Activated CD4-positive, alpha-beta memory T cell treated with anti-CD3 and anti-CD28 coated beads for 36 hours (primary cell): Measurements from ENCODE around the gene MCF2L. TPM values are rescaled to one million over a fixed set of nuclear protein-coding genes. Genes with fewer than 3 reads are reported as not detected.

Experiments used
- CTCF ChIA-PET: fragments of 350-600 bp; sonication (Branson Sonifier 250); formaldehyde crosslinking; loops from one replicate; lab custom pipeline; 2021; ENCODE audit warnings: antibody characterized with exemption, inconsistent platforms; lab: Charles Lee
- POLR2A ChIA-PET: fragments of 350-600 bp; sonication (Branson Sonifier 250); formaldehyde crosslinking; loops from one replicate; lab custom pipeline; 2021; ENCODE audit warnings: antibody characterized with exemption; lab: Charles Lee
- DNase-seq: peaks from one replicate; pipeline ENCODE4 v3.0.0-alpha.2; 2020
- H3K27ac Mint-ChIP-seq: one replicate; pipeline ENCODE4 v1.8.0; 2021; ENCODE audit warnings: mixed read lengths
- H3K27me3 Mint-ChIP-seq: one replicate; pipeline ENCODE4 v1.8.0; 2021; ENCODE audit warnings: mixed read lengths
- H3K36me3 Mint-ChIP-seq: one replicate; pipeline ENCODE4 v1.8.0; 2021; ENCODE audit warnings: mixed read lengths
- H3K4me1 Mint-ChIP-seq: one replicate; pipeline ENCODE4 v1.8.0; 2021; ENCODE audit warnings: low read depth, mixed read lengths
- H3K4me3 Mint-ChIP-seq: one replicate; pipeline ENCODE4 v1.8.0; 2021; ENCODE audit warnings: mild to moderate bottlenecking, mixed read lengths
- H3K9me3 Mint-ChIP-seq: one replicate; pipeline ENCODE4 v1.8.0; 2021; ENCODE audit warnings: mixed read lengths
- intact Hi-C: fragments of 100-400 bp; cut with micrococcal nuclease; formaldehyde crosslinking; loops from one replicate; pipeline ENCODE4 v1.15.1; 2023
- total RNA-seq, 2 experiments: library from RNA; stranded (reverse); gene quantifications; one replicate each; pipeline ENCODE4 v1.2.3, GENCODE V29; 2021

The MCF2L gene
- total RNA-seq, 2 experiments from 2014 or later, result 7.1 to 8.0 TPM

DNA sequence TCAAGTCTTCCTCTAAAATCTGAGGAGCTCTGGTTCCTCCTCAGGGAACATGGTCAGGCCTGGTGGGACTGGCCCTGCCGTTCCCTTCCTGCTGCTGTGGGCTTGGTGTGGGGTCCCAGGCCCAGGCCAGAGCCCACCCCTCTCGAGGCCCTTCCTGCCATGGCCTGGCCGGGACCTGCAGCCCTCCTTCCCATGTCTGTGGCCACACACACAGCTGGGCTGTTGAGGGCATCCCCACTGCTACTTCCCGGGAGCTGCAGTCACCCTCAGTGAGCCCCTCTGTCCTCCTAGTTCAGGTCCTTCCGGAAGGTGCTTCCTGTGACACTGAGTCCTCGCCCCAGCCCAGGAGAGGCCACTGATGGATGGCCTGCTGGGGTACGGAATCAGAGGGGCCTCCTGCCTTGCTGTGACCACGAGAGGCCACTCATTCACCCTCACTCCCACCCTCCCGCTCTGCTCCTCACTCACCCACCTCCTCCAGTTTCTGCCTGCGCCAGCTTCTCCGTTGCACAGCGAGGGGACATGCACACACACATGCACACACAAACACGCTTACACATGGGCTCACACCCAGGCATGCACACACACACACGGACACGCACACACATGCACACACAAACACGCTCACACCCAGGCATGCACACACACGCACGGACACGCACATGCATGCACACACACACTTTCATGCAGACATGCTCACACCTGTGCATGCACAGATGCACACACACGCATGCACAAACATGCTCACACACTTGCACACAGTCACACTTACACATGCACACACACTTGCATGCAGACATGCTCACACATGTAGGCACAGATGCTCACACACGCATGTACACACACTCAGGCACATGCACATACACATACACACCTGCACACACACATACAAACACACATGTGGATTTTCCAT lies 7.3 kb upstream of the MCF2L start:
- H3K9me3 Mint-ChIP-seq, result no peaks in the 10 kb centered on the region
- CTCF ChIA-PET, result no interaction called here
- no peaks in the 10 kb centered on the region for H3K4me1 Mint-ChIP-seq
- intact Hi-C loops, result loop anchor here (10.0 kb wide), 1 partner anchor 193 kb away; the partner anchor contains the start of gene PROZ
- no peak for DNase-seq
- POLR2A ChIA-PET, result no interaction called here
- H3K36me3 Mint-ChIP-seq, result no peaks in the 10 kb centered on the region
- H3K27ac Mint-ChIP-seq, result no peak overlapping the region
- H3K27me3 Mint-ChIP-seq, result no peaks in the 10 kb centered on the region
- H3K4me3 Mint-ChIP-seq, result no peak overlapping the region

DNA sequence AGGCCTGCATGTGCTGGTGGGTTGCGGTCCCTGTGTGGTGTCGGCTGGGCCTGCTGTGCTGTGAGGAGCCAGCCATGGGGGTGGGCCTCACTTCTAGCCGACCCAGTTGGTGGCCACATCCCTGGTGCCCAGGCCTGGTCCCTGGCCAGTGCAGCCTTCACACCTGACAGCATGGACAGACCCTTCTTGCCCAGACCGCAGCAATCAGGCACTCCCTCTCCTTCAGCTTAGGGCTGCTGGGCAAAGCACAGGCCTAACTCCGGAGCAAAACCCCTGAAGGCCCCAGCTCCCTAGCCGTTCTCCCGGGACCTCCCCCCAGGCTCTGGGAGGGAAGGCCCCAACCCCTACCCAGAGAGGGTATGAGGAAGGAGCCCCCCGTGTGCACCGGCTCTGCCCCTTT lies 6.6 kb upstream of the MCF2L start:
- H3K27me3 Mint-ChIP-seq, result no peaks in the 10 kb centered on the region
- POLR2A ChIA-PET, result no interaction called here
- no peaks in the 10 kb centered on the region for H3K36me3 Mint-ChIP-seq
- H3K4me1 Mint-ChIP-seq, result no peaks in the 10 kb centered on the region
- H3K27ac Mint-ChIP-seq, result no peak overlapping the region
- DNase-seq, result no peak
- H3K9me3 Mint-ChIP-seq, result no peaks in the 10 kb centered on the region
- no peak overlapping the region for H3K4me3 Mint-ChIP-seq
- intact Hi-C loops, result loop anchor here (10.0 kb wide), 1 partner anchor 192 kb away; the partner anchor contains the start of gene PROZ
- CTCF ChIA-PET, result no interaction called here

DNA sequence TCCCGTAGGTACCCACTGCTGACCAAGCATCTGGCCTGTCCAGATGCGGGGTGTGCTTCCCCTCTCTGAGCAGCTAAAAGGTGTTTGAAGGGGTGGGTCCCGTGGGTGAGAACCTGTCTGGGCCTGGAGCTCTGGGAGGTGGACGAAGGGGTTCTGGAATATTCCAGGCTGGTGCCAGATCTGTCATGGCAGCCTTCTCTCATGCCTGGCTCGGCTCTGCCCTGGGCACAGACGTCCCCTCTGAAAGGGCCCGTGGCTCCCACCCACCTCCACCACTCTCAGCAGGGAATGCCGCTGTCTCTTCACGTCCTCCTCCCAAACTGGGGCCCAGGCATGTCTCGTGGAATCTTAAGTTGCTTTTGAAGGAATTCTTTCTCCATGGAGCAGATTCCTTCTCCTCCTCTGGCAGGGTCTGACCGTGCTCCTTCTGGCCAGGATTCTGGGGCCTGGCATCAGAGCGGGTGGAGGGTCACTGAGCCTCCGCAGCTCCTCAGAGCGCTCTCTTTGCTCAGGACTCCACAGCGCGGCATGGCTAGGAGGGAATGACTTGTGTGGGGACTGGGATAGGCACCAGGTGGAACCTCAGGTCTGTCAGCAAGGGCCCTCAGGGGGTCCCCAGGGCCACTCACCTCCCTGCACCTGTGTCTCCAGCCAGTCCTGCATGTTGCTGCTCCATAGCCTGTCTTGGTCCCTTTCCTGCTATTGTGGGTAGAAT lies 5.9 kb upstream of the MCF2L start:
- H3K9me3 Mint-ChIP-seq, result no peaks in the 10 kb centered on the region
- ChIA-PET POLR2A (no interaction called here), CTCF (no interaction called here)
- no peak overlapping the region for H3K27ac Mint-ChIP-seq
- H3K36me3 Mint-ChIP-seq, result no peaks in the 10 kb centered on the region
- no peaks in the 10 kb centered on the region for H3K27me3 Mint-ChIP-seq
- peaks cover under 1% of the 10 kb centered on the region for H3K4me1 Mint-ChIP-seq
- intact Hi-C loops, result loop anchor here (10.0 kb wide), 1 partner anchor 192 kb away; the partner anchor contains the start of gene PROZ
- H3K4me3 Mint-ChIP-seq, result no peak overlapping the region
- DNase-seq, result no peak

DNA sequence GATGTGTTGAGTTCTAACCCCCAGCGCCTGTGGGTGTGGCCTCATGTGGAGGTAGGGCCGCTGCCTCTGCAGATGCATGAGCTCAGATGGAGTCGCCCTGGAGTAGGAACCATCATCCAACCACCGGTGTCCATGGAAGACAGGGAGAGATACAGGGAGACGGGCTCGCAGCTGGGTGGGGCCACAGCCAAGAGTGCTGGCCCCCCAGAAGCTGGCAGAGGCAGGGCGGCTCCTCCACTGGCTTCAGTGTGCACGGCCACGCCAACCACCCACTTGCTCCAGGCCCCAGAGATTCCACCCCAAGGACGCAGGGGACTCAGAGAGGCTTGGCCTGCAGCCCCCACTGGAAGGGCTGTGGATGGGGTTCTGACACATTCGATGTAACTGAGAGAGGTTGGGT lies 5.4 kb upstream of the MCF2L start:
- CTCF ChIA-PET, result no interaction called here
- H3K9me3 Mint-ChIP-seq, result no peaks in the 10 kb centered on the region

DNA sequence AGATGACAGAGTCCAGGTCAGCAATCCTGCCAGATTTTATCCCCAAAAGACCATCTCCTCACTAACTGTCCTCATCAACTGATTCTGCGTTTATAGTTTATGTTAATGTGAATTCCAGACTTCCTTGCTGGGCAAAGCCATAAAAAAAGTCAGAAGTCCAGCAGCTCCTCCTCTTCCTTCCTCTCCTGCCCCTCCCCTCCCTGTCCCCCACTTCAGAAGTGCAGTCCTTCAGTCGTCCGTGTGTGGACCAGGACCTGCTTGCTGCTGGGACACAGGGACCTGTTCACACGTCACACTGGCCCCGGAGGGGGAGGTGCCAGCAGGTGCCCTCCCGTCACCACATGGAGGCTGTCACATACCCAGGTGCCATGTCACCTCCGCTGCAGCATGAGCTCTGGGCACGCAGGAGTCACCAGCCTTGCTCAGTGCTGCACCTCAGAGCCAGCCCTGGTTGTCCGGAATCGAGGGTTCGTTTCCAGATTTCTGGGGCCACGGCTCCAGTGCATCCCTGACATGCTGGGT lies 4.0 kb upstream of the MCF2L start:
- H3K4me3 Mint-ChIP-seq, result no peak overlapping the region
- ChIA-PET CTCF (no interaction called here), POLR2A (no interaction called here)
- DNase-seq, result no peak
- no peaks in the 10 kb centered on the region for H3K36me3 Mint-ChIP-seq
- peaks cover 11% of the 10 kb centered on the region for H3K4me1 Mint-ChIP-seq
- no peaks in the 10 kb centered on the region for H3K27me3 Mint-ChIP-seq
- H3K27ac Mint-ChIP-seq, result no peak overlapping the region
- no peaks in the 10 kb centered on the region for H3K9me3 Mint-ChIP-seq
- intact Hi-C loops, result loop anchor here (10.0 kb wide), 1 partner anchor 190 kb away; the partner anchor contains the start of gene PROZ

More for the DNA sequence above, 5.4 kb upstream of the MCF2L start:
- H3K27me3 Mint-ChIP-seq, result no peaks in the 10 kb centered on the region
- no peak overlapping the region for H3K27ac Mint-ChIP-seq
- peaks cover 3% of the 10 kb centered on the region for H3K4me1 Mint-ChIP-seq
- no peak overlapping the region for H3K4me3 Mint-ChIP-seq
- intact Hi-C loops, result loop anchor here (10.0 kb wide), 1 partner anchor 191 kb away; the partner anchor contains the start of gene PROZ
- no peak for DNase-seq
- H3K36me3 Mint-ChIP-seq, result no peaks in the 10 kb centered on the region
- POLR2A ChIA-PET, result no interaction called here

DNA sequence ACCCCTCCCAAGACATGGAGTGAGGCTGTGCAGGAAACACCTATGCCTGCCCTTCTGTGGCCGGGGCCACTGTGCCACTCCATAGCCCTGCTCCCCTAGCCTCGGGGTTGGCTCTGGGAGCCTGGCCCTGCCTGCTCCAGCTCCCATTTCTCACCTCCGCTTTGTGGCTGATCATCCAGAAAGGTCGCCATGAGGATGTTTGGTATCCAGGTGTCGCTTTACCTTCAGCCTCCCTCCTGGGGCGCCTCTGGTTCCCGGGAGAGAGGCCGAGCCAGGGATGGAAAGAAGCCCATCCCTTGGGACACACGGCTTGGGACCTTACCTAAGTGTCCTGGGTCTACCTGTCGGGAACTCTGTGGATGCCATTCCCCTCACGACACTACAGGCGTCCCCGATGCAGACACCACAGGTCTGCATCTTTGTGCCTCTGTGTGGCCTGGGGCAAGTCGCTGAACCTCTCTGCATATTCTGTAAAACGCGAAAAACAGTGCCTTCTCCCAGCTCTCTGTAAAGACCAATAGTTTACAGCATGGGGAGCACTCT lies 3.4 kb upstream of the MCF2L start:
- ChIA-PET POLR2A (no interaction called here), CTCF (no interaction called here)
- H3K4me1 Mint-ChIP-seq, result peaks cover 17% of the 10 kb centered on the region
- no peaks in the 10 kb centered on the region for H3K27me3 Mint-ChIP-seq
- intact Hi-C loops, result loop anchor here (10.0 kb wide), 1 partner anchor 189 kb away; the partner anchor contains the start of gene PROZ
- no peaks in the 10 kb centered on the region for H3K36me3 Mint-ChIP-seq
- no peak overlapping the region for H3K27ac Mint-ChIP-seq
- no peaks in the 10 kb centered on the region for H3K9me3 Mint-ChIP-seq
- DNase-seq, result no peak
- H3K4me3 Mint-ChIP-seq, result no peak overlapping the region

DNA sequence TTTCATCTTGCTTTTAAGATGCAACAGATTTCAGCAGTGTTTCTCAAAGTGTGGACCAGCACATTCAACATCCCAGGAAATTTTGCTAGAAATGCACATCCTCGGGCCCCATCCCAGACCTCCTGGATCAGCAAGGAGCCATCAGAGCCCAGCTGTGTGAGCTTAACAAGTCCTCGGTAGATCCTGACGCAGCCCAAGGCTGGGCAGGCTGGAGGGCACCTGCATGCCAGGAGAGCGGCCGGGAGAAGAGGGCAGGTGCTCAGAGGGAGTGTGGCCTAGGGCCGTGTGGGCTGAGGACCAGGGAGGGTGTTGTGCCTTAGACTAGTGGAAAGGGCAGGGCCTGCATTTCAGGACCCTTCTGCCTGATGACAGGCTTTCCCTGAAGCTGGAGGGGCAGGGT lies 2.2 kb upstream of the MCF2L start:
- CTCF ChIA-PET, result no interaction called here
- Mint-ChIP-seq H3K27me3 (no peaks in the 10 kb centered on the region), H3K9me3 (no peaks in the 10 kb centered on the region), H3K4me3 (no peak overlapping the region), H3K27ac (no peak overlapping the region), H3K4me1 (peaks cover 18% of the 10 kb centered on the region), H3K36me3 (no peaks in the 10 kb centered on the region)
- intact Hi-C loops, result loop anchor here (10.0 kb wide), 1 partner anchor 188 kb away; the partner anchor contains the start of gene PROZ
- DNase-seq, result no peak
- POLR2A ChIA-PET, result no interaction called here

DNA sequence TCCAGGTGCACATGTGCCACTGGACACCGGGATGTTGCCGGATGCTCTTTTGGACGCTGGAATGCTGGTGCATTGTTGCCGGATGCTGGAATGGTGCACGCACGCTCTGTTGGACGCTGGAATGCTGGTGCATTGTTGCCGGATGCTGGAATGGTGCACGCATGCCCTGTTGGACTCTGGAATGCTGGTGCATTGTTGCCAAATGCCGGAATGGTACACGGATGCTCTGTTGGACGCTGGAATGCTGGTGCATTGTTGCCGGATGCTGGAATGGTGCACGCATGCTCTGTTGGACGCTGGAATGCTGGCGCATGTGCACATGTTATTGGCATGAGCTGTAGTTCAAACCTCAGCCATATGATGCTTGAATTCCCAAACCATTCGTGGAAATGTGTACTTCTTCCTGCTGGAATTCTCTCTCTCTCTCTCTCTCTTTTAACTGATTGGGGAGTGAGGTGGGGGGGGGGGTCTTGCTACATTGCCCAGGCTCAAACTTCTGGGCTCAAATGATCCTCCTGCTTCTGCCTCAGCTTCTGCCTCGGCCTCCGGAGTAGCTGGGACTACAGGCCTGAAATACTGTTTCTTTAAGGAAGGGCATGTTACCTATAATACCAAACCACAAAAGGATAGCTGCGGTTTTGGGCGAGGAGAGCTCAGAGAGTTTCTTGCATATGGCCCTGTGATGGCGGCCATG lies 1.2 kb upstream of the MCF2L start:
- Mint-ChIP-seq H3K4me1 (peaks cover 18% of the 10 kb centered on the region), H3K9me3 (no peaks in the 10 kb centered on the region), H3K36me3 (no peaks in the 10 kb centered on the region), H3K27me3 (no peaks in the 10 kb centered on the region), H3K27ac (peak overlapping the region; percentile 38), H3K4me3 (peak overlapping the region; percentile 66)
- no peak for DNase-seq
- intact Hi-C loops, result loop anchor here (10.0 kb wide), 1 partner anchor 187 kb away; the partner anchor contains the start of gene PROZ
- ChIA-PET CTCF (interaction anchor here (0.9 to 1.0 kb wide), 2 partner anchors 17 to 25 kb away, joined by 3 to 4 read pairs; no protein-coding TSS in a partner anchor), POLR2A (no interaction called here)

DNA sequence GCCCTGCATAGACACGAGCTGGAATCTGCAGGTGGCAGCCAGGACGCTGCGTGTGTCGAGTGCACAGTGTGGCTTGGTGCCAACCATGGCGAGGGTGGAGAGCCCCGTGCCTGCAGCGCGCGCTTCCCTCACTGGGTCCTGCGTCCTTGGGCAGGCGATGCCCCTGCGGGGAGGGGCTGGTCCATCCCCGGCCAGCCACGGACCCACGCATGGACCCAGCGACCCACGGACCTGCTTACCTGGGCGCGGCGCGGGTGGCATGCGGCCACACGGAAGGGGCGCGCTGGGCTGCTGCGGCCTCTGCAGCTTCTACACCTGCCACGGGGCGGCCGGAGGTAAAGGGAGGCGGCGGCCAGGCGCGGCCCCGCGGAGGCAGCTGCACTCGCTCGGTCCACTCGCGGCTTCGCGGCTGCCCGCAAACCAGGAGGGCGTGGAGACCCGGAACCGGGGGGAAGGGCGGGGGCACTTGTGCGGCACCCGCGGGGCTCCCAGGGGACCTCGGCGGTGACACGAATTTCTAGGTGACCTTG lies 569 bp upstream of the MCF2L start:
- intact Hi-C loops, result loop anchor here (10.0 kb wide), 1 partner anchor 186 kb away; the partner anchor contains the start of gene PROZ
- Mint-ChIP-seq H3K4me1 (peaks cover 18% of the 10 kb centered on the region), H3K27me3 (no peaks in the 10 kb centered on the region), H3K4me3 (peak overlapping the region; percentile 66), H3K9me3 (no peaks in the 10 kb centered on the region), H3K27ac (peak overlapping the region; percentile 38), H3K36me3 (no peaks in the 10 kb centered on the region)
- ChIA-PET CTCF (interaction anchor here (0.6 to 1.0 kb wide), 3 partner anchors 18 to 426 kb away, joined by 3 to 4 read pairs (median 4); no protein-coding TSS in a partner anchor), POLR2A (no interaction called here)
- peak; percentile 55 for DNase-seq

DNA sequence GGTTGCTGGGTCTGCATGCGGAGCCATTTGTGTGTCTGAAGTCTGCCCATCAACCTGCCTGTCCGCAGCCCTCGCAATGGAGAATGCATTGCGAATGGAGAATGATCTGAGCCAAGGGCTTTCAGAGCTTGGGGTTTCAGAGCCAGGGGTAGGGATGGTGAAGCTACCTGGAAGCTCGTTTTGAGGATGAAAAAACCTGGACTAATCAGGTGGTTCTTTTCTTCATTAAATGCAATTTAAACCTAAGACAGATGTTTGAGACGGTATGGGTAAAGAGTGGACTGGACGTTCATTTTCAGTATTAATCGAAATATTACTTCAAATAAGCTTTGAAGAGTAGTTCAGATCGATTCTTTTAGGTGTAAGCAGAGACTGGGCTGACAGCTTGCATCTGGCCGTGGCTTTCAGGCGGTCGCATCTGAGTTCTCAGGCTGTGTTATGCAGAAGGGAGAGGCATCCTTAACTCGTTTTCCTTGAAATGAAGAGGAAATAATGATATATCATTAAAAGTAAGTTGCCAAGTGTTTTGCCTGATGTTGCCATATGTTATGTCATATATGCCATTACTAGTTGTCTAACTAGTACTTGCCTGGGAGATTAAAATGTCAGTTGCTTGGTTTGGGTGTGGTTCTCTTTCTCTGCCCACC lies 801 bp downstream of the MCF2L start:
- H3K27ac Mint-ChIP-seq, result peak overlapping the region; percentile 75
- peak overlapping the region; percentile 82 for H3K4me3 Mint-ChIP-seq
- H3K4me1 Mint-ChIP-seq, result peaks cover 18% of the 10 kb centered on the region
- H3K9me3 Mint-ChIP-seq, result no peaks in the 10 kb centered on the region
- H3K36me3 Mint-ChIP-seq, result no peaks in the 10 kb centered on the region
- intact Hi-C loops, result loop anchor here (1.0 to 10.0 kb wide), 2 partner anchors 28 to 185 kb away; partner anchors contain the start of gene PROZ
- ChIA-PET CTCF (interaction anchor here (1.2 to 2.2 kb wide), 3 partner anchors 19 to 60 kb away, joined by 3 to 10 read pairs (median 5); no protein-coding TSS in a partner anchor), POLR2A (interaction anchor here (1.2 kb wide), 1 partner anchor 240 kb away, joined by 3 read pairs; the partner anchor contains the start of gene CUL4A)
- DNase-seq, result no peak
- H3K27me3 Mint-ChIP-seq, result no peaks in the 10 kb centered on the region
